ENCODE measurements around the gene COX7C.

DNA sequence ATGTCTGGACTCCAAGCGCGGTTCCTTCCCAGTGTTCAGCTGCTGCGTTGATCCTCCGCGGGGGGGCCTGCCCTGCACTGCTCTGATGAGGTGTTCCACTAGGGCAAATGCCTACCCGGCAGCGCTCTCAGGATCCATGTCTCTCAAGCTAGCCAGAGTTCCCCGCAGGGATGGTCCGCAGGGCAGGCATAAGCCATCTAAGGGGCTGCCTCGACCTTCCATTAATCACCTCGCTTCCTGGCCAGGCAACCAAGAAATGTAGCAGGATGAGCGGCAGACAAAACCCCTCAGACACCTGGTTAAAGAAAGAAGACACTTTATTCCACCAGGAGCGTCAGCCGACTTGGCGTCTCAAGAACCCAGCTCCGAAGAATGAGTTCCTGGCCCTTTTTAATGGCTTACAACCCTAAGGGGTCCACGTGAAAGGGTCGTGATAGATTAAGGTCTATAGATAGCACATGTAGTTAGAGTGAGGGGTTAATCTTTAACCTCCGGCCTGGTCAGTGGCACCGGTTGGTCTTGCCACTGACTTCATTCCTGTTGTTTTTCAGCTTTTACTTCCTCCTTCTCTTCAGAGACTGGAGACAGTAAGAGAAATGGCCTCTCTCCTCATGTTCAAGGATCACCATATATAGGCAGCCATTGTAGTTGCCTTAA lies 47.2 kb upstream of the COX7C start:
- TF ChIP-seq, protein P1, sequence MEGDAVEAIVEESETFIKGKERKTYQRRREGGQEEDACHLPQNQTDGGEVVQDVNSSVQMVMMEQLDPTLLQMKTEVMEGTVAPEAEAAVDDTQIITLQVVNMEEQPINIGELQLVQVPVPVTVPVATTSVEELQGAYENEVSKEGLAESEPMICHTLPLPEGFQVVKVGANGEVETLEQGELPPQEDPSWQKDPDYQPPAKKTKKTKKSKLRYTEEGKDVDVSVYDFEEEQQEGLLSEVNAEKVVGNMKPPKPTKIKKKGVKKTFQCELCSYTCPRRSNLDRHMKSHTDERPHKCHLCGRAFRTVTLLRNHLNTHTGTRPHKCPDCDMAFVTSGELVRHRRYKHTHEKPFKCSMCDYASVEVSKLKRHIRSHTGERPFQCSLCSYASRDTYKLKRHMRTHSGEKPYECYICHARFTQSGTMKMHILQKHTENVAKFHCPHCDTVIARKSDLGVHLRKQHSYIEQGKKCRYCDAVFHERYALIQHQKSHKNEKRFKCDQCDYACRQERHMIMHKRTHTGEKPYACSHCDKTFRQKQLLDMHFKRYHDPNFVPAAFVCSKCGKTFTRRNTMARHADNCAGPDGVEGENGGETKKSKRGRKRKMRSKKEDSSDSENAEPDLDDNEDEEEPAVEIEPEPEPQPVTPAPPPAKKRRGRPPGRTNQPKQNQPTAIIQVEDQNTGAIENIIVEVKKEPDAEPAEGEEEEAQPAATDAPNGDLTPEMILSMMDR (IDR thresholded peaks at IDR 0.05) = no peak
- no peak for TF ChIP-seq POLR2A (IDR thresholded peaks at IDR 0.05)
